GM18951 (cell line): ENCODE results near the gene DCANP1.
"Not testable (repeated sequence)": the region's sequence is repeated elsewhere in the genome, so short reads cannot be mapped to it uniquely, and the experiment has no call there.

Source experiments
- POLR2A ChIP-seq: IDR thresholded peaks from 4 replicates; pipeline ENCODE4 v1.6.1; 2011; ENCODE audit warnings: mild to moderate bottlenecking; ENCODE audit not compliant: insufficient read length, insufficient read depth; ENCODE audit errors: extremely low read depth
- in situ Hi-C: fragments of 300-500 bp; cut with MboI; formaldehyde crosslinking; loops from one replicate; pipeline ENCODE4 v1.12.0; 2022; ENCODE audit warnings: low sequenced_read_pairs, mixed read lengths, inconsistent platforms; ENCODE audit not compliant: unreplicated experiment

The DCANP1 gene

GRCh38 chr5:135447298-135447929, at the start of gene DCANP1:
DCANP1 (minus strand) TSS chr5:135447348; CDS start chr5:135447108, 240 bp downstream.
- no peak for TF ChIP-seq POLR2A
- in situ Hi-C loops: no loop called here

DNA sequence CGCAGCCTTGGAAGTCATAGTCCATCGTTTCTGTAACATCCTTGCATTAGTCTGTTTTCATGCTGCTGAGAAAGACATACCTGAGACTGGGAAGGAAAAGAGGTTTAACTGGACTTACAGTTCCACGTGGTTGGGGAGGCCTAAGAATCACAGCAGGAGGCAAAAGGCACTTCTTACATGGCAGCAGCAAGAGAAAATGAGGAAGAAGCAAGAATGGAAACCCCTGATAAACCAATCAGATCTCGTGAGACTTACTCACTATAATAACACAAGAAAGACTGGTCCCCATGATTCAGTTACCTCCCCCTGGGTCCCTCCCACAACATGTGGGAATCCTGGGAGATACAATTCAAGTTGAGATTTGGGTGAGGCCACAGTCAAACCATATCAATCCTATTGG, 48.4 kb upstream of the DCANP1 start:
- in situ Hi-C loops: not testable (repeated sequence)

DNA sequence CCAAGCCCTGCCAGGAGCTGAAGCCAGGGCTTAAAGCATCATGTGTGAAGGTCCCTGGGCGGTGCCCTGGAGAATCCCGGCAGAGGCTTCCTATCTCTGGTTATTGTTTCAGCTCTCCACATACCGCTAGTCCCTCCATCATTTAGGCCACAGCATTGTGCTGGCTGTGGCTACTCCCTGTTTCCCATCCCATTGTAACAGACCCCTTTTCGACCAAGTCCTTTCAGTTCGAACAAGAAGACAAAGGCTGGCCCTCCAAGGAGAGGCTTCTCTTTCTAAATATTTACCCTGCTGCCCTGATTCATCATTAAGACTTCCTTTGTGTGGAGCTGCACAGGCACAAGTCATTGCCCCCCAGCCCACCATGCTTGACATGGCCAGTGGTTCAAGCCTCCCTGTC, 47.0 kb upstream of the DCANP1 start:
- in situ Hi-C loops: no loop called here
- TF ChIP-seq POLR2A: no peak

DNA sequence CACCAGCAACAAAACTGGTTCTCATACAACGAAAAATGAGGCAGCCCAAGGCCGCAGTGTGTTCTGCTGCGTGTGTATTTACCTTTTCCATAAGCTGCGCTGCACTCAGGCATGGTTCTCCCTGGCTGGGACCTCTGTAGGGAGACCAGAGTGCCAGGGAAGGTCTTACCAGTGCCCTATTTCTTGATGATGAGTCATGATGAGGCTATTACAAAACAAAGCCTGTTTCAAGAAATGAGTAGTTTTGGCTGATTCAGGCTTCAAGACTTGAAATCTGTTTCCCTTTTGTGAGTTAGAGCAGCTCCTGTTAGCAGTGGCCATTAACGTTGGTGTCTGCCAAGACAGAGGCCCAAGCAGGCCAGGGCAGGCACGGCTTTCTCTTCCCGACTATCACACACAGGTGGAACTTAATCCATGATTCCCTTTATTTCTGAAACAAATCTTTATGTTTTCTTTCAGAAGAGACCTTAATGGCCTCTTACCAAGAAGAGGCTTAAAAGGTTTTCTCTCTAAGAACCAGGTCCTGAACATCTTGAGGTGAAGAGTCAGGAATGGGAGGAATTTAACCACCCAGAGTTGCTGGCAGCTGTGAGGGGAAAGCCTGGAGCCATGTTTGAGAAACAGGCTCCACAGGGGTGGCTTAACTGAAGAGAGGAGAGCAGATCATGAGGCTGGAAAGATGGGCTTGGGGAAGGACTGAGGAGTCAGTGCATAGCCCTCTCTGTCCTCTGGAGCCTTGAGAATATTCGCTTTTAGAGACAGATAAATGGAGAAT, 46.4 kb upstream of the DCANP1 start:
- TF ChIP-seq POLR2A: no peak

DNA sequence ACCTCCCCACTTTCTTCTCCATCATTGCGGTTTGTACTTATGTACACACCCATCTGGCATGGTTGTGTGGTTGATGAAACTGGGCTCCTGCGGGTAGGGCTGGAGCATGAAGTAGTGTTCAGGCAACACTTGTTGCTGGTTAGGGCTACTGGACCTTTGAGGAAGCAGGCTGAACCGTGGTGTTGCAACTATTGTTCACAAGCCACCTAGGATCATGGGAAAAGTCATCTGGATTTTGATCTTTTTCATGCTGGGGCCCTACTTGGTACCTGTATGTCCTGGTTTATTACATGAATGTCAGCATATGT, 45.1 kb upstream of the DCANP1 start:
- in situ Hi-C loops: no loop called here
- no peak for TF ChIP-seq POLR2A

More for the DNA sequence above, 46.4 kb upstream of the DCANP1 start:
- in situ Hi-C loops: no loop called here

GRCh38 chr5:135491552-135492318, 44.6 kb upstream of the DCANP1 start:
- in situ Hi-C loops: no loop called here

DNA sequence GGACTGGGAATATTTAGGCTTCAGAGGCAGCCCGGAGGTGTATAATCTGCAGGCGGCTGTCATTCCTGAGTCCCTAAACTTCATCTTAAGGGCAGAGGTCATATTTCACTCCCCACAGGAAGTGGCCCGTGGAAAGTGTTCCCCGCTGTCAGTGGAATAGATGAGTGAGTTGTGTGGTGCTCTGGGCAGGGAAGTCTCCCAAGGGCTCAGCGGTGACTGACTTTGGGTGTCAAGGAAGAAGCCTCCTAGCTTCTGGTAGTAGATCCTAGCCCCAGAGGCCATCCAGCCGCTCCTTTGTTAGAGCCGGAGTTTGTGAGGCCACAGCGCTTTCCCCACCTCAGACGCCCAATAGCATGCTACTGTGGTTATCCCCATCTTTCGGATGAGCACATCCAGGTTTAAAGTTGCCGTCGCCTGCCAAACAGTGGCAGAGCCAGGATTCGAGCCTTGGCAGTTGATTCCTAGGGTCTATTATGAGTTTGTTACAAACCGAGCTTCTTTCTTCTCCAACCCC, 43.9 kb upstream of the DCANP1 start:
- TF ChIP-seq POLR2A: no peak
- in situ Hi-C loops: no loop called here

More at GRCh38 chr5:135491552-135492318, 44.6 kb upstream of the DCANP1 start:
- no peak for TF ChIP-seq POLR2A

DNA sequence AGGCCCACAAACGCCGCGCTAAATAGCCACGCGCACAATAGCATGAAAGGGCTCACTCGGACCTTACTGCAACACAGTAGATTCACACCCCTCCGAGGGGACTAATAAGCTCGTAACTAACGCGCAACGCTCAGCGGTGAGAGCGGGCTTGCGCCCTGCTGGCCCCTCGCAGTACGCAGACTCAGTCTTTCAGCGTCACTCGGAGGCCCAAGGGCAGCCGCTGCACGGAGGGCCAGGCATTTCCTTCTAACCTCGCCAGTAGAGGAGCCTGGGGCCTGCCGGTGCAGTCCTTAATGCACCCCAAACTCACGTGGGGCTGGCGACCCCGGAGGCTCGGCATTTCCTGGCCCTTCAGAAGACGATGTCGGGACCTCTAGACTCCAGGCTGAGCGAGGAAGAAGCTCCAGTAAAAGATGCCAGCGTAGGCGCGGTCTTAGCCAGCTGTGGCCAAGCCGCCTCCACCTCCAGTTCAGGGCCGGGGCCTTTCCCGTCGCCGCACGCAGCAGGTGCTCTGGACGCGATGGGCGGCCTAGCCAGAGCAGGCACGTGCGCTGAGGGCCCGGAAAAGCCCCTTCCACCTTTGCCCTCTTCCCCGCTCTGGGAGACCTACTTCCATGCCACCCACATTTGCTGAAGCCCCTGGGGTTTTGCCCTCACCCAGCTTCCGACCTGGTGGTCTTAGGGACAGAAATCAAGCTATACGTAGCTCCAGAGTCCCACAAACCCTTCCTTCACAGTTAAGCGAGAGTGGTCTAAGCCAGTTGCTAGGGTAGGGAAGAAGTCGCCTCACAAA, 43.3 kb upstream of the DCANP1 start:
- no peak for TF ChIP-seq POLR2A
- in situ Hi-C loops: no loop called here

- in situ Hi-C loops: no loop called here
- TF ChIP-seq POLR2A: no peak
Measured at GRCh38 chr5:135489466-135490244, 42.5 kb upstream of the DCANP1 start.

GRCh38 chr5:135488727-135489465, 41.7 kb upstream of the DCANP1 start:
- in situ Hi-C loops: no loop called here
- no peak for TF ChIP-seq POLR2A

DNA sequence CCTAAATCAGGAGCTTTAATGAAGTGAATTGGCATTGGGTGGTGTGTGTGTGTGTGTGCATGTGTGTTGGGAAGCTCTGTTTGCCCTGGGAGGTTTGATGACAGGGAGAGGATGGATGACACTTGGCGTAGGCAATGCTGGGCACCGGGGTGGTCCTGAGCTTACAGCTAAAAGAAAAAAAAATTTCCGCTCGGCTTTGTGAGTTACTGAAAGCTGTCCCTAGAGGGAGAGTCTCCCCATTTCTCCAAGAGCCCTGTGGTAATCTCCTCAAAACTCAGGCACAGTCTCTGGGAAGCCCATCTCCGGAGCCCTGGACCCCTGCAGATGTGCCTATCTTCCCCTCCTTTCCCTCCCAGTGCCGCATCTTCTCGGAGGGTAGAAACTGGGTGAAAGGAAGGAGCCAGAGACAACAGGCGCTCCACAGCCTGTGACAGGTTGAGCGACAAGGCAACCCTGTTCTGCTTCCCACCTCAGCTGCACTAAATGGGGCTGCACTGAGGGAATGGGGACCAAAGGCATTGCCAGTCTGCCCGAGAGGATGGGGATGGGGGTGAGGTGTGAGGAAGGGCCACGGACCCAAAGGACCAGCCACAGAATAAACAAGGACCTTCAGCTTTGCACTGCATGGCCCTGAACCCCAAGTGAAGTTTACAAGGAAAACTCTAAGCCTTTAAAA, 40.8 kb upstream of the DCANP1 start:
- in situ Hi-C loops: no loop called here
- TF ChIP-seq POLR2A: no peak
